CD4-positive, alpha-beta T cell (primary cell): ENCODE measurements around the gene PRKAR1B. TPM values are rescaled to one million over a fixed set of nuclear protein-coding genes. Genes with fewer than 3 reads are reported as not detected.

Experiments
- ATAC-seq: fragments of 200-7000 bp; cut with Tn5 transposase; one replicate; pipeline ENCODE4 v1.10.0; 2022; ENCODE audit warnings: mild to moderate bottlenecking; ENCODE audit not compliant: poor library complexity
- CTCF ChIA-PET: fragments of 350-600 bp; sonication (Branson Sonifier 250); formaldehyde crosslinking; loops from one replicate; lab custom pipeline; 2021; ENCODE audit warnings: antibody characterized with exemption, inconsistent platforms; lab: Charles Lee
- POLR2A ChIA-PET: fragments of 350-600 bp; sonication (Branson Sonifier 250); formaldehyde crosslinking; loops from one replicate; lab custom pipeline; 2021; ENCODE audit warnings: antibody characterized with exemption, inconsistent platforms; lab: Charles Lee
- DNase-seq, 14 experiments: peaks; one replicate each; pipeline ENCODE4 v3.0.0-alpha.2; 2013 to 2020; ENCODE audit warnings: mixed read lengths in 2 of 14
- H3K27ac ChIP-seq, 2 donors: one replicate each; pipeline versions ENCODE4 v1.5.1 to v1.7.0; 2013; ENCODE audit warnings: low read length in 2 of 2, low read depth in 1 of 2, mild to moderate bottlenecking in 1 of 2
- H3K27me3 ChIP-seq, 2 experiments: 1 replicate in 1 of 2; 2 replicates in 1 of 2; pipeline versions ENCODE4 v1.6.1 to v1.7.0; 2013; ENCODE audit warnings: low read length in 2 of 2, control low read depth in 1 of 2, mild to moderate bottlenecking in 1 of 2, moderate library complexity in 1 of 2; ENCODE audit not compliant: insufficient read depth in 2 of 2, control insufficient read depth in 1 of 2
- H3K36me3 ChIP-seq: one replicate; pipeline ENCODE4 v1.6.1; 2013; ENCODE audit warnings: low read length, control low read depth; ENCODE audit not compliant: insufficient read depth
- H3K4me1 ChIP-seq: one replicate; pipeline ENCODE4 v1.6.1; 2013; ENCODE audit warnings: low read length, control low read depth; ENCODE audit not compliant: insufficient read depth
- H3K4me3 ChIP-seq: one replicate; pipeline ENCODE4 v1.5.1; 2013; ENCODE audit warnings: mild to moderate bottlenecking, low read length, moderate library complexity
- H3K9me3 ChIP-seq, 2 experiments: 1 replicate in 1 of 2; 2 replicates in 1 of 2; pipeline versions ENCODE4 v1.6.1 to v1.7.0; 2013; ENCODE audit warnings: low read length in 2 of 2, mild to moderate bottlenecking in 2 of 2, control low read depth in 1 of 2, moderate library complexity in 1 of 2; ENCODE audit not compliant: control insufficient read depth in 1 of 2, insufficient read depth in 1 of 2
- H3K27ac Mint-ChIP-seq: one replicate; pipeline ENCODE4 v1.8.0; 2020; ENCODE audit warnings: mixed read lengths
- H3K27me3 Mint-ChIP-seq: one replicate; pipeline ENCODE4 v1.8.0; 2021; ENCODE audit warnings: mixed read lengths
- H3K36me3 Mint-ChIP-seq: one replicate; pipeline ENCODE4 v1.8.0; 2021; ENCODE audit warnings: low read depth, mixed read lengths
- H3K4me1 Mint-ChIP-seq: one replicate; pipeline ENCODE4 v1.8.0; 2021; ENCODE audit warnings: low read depth, mixed read lengths
- H3K4me3 Mint-ChIP-seq: one replicate; pipeline ENCODE4 v1.8.0; 2020; ENCODE audit warnings: mild to moderate bottlenecking, mixed read lengths
- H3K9me3 Mint-ChIP-seq: one replicate; pipeline ENCODE4 v1.8.0; 2020; ENCODE audit warnings: mixed read lengths
- intact Hi-C, 2 experiments: fragments of 100-400 bp; cut with DNase I in 1 of 2; cut with micrococcal nuclease in 1 of 2; formaldehyde crosslinking; loops; one replicate each; pipeline versions ENCODE4 v1.15.1 to v1.9.0; 2023 to 2025; cut with DNase I, micrococcal nuclease
- total RNA-seq, 174 experiments: library from RNA in 2 of 174; stranded (reverse) in 2 of 174; gene quantifications; one replicate each; pipeline ENCODE4 v1.2.3 and lab custom pipeline; 2021 to 2026
- TF ChIP-seq, protein P1 (sequence below): fragments of 200-600 bp; IDR thresholded peaks from one replicate; pipeline ENCODE4 v1.8.0; 2022; ENCODE audit warnings: antibody characterized with exemption, mild to moderate bottlenecking

Gene PRKAR1B
- total RNA-seq, 2 experiments from 2014 or later: 18.8 to 19.5 TPM

DNA sequence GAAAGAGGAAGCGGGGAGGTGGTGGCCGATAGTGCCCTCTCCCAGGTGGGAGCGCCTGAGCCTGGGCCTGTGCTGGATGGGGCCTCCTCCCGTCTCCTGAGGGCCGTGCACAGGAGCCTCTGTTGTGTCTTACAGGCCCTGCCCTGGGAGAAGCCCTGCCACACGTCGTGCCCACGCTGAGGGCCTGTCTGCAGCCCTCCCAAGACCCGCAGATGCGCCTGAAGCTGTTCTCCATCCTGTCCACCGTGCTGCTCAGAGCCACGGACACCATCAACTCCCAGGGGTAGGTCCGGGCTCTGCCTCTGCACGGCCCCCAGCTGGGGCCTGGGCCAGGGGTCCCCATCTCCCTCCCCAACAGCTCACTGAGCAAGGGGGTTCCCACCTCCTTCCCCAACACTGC is 43.3 kb upstream of the PRKAR1B start:
- intact Hi-C loops: loop anchor here in 1 of 2 experiments (5.0 kb wide), 1 partner anchor 243 kb away; no protein-coding TSS in a partner anchor
- ATAC-seq: no peak
- no peak overlapping the region for H3K27ac Mint-ChIP-seq

DNA sequence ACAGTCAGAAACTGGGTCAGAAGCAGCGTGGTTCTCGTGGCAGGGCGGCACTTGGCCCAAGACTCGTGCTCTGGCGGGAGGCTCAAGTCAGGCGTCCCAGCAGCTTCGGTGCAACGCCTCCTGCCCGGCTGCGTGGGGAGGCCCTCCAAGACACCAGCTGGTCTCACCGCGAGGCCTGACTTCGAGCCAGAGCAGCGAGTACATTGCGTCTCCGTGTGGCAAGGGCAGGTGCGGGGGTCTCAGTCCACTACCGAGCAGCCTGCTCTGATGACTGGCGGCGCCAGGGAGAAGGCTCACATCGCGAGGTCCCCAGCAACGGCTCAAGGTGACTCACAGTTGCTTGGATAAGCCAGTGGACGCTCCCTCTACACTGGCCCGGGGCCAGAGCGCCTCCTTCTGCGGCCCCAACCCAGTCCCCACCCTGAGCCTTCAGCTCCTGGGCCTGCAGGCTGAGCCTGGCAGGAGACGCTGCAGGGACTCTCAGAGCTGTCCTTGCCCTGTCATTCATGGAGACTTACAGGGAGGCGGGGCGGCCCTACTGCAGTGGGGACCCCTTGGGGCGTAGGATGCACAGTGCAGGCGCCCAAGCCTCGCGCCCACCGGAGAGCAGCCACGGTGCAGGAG is 41.9 kb upstream of the PRKAR1B start:
- CTCF ChIA-PET: no interaction called here
- H3K4me3 ChIP-seq: no peak overlapping the region
- H3K9me3 ChIP-seq: peaks cover 0 to 4% of the 10 kb centered on the region in 2 experiments
- intact Hi-C loops: no loop called here
- Mint-ChIP-seq H3K27ac (no peak overlapping the region), H3K4me3 (no peak overlapping the region), H3K9me3 (no peaks in the 10 kb centered on the region), H3K36me3 (peaks cover 39% of the 10 kb centered on the region), H3K4me1 (no peaks in the 10 kb centered on the region), H3K27me3 (no peaks in the 10 kb centered on the region)
- no peaks in the 10 kb centered on the region for H3K27me3 ChIP-seq
- POLR2A ChIA-PET: no interaction called here
- DNase-seq (no peak), ATAC-seq (no peak)
- TF ChIP-seq, protein P1, sequence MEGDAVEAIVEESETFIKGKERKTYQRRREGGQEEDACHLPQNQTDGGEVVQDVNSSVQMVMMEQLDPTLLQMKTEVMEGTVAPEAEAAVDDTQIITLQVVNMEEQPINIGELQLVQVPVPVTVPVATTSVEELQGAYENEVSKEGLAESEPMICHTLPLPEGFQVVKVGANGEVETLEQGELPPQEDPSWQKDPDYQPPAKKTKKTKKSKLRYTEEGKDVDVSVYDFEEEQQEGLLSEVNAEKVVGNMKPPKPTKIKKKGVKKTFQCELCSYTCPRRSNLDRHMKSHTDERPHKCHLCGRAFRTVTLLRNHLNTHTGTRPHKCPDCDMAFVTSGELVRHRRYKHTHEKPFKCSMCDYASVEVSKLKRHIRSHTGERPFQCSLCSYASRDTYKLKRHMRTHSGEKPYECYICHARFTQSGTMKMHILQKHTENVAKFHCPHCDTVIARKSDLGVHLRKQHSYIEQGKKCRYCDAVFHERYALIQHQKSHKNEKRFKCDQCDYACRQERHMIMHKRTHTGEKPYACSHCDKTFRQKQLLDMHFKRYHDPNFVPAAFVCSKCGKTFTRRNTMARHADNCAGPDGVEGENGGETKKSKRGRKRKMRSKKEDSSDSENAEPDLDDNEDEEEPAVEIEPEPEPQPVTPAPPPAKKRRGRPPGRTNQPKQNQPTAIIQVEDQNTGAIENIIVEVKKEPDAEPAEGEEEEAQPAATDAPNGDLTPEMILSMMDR: no peak
- H3K36me3 ChIP-seq: peaks cover 26% of the 10 kb centered on the region
- no peak overlapping the region for H3K27ac ChIP-seq
- H3K4me1 ChIP-seq: no peaks in the 10 kb centered on the region

More for the DNA sequence above, 43.3 kb upstream of the PRKAR1B start:
- POLR2A ChIA-PET: no interaction called here
- Mint-ChIP-seq H3K9me3 (no peaks in the 10 kb centered on the region), H3K4me3 (no peak overlapping the region), H3K27me3 (no peaks in the 10 kb centered on the region), H3K4me1 (no peaks in the 10 kb centered on the region), H3K36me3 (peaks cover 29% of the 10 kb centered on the region)
- TF ChIP-seq, protein P1: no peak
- peaks cover 13% of the 10 kb centered on the region for H3K36me3 ChIP-seq
- H3K27ac ChIP-seq: no peak overlapping the region
- peaks cover 0 to 4% of the 10 kb centered on the region in 2 experiments for H3K9me3 ChIP-seq
- CTCF ChIA-PET: no interaction called here
- H3K27me3 ChIP-seq: no peaks in the 10 kb centered on the region
- no peak overlapping the region for H3K4me3 ChIP-seq
- no peak for DNase-seq
- H3K4me1 ChIP-seq: no peaks in the 10 kb centered on the region

DNA sequence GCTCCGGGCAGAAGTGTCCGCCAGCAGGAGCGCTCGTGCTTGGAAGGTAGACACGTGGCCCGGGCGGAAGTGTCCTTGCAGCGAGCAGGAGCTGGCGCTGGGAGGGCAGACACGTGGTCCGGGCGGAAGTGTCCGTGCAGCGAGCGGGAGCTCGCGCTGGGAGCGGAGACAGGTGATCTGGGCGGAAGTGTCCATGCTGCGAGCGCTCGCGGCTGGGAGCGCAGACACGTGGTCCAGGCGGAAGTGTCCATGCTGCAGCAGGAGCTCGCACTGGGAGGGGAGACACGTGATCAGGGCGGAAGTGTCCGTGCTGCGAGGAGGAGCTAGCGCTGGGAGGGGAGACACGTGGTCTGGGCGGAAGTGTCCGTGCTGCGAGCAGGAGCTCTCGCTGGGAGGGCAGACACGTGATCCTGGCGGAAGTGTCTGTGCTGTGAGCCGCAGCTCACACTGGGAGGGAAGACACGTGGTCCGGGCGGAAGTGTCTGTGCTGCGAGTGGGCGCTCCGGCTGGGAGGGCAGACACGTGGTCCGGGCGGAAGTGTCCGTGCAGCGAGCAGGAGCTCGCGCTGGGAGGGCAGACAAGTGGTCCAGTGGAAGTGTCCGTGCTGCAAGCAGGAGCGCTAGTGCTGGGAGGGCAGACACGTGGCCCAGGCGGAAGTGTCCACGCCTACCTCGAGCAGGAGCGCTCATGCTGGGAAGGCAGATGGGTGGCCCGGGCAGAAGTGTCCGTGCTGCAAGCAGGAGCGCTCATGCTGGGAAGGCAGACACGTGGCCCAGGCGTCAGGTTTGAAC is 41.1 kb upstream of the PRKAR1B start:
- H3K27ac ChIP-seq: no peak overlapping the region
- H3K27me3 ChIP-seq: no peaks in the 10 kb centered on the region
- ChIA-PET POLR2A (no interaction called here), CTCF (no interaction called here)
- no peak overlapping the region for H3K27ac Mint-ChIP-seq
- intact Hi-C loops: no loop called here
- no peaks in the 10 kb centered on the region for H3K4me1 ChIP-seq
- no peaks in the 10 kb centered on the region for H3K9me3 Mint-ChIP-seq
- H3K4me3 ChIP-seq: no peak overlapping the region
- ATAC-seq: no peak
- peaks cover 28% of the 10 kb centered on the region for H3K36me3 ChIP-seq
- peaks cover 42% of the 10 kb centered on the region for H3K36me3 Mint-ChIP-seq
- peak in 2 of 14 experiments; percentile 31 to 42 for DNase-seq
- TF ChIP-seq, protein P1: no peak
- H3K4me1 Mint-ChIP-seq: no peaks in the 10 kb centered on the region
- no peak overlapping the region for H3K4me3 Mint-ChIP-seq
- H3K27me3 Mint-ChIP-seq: no peaks in the 10 kb centered on the region
- H3K9me3 ChIP-seq: peaks cover 0 to 4% of the 10 kb centered on the region in 2 experiments
